Measurements from ENCODE around the gene SMARCA2.

Gene SMARCA2

DNA sequence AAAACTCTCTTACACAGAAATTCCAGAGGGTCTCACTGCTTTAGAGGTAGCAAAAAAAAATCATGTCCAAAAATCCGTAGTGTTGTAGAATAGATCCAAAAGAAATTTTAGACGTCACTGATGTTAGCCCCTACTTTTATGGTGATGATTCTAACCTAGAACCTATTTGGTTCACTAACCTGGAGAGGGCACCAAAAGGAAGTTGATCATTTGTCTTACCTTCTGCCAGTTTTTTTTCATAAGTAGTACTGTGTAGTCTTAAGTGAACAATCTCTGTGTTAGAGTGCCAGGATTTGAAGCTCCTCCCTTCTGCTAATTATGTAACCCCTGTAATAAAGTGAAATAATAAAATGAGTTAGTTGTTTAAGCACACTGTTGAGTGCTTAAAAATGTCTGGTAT lies 215.2 kb downstream of the SMARCA2 start:
- DNase-seq = no peak
- 100% methylated on average over 2 of the region's 2 CpGs for WGBS (ENCODE audit: insufficient coverage)

DNA sequence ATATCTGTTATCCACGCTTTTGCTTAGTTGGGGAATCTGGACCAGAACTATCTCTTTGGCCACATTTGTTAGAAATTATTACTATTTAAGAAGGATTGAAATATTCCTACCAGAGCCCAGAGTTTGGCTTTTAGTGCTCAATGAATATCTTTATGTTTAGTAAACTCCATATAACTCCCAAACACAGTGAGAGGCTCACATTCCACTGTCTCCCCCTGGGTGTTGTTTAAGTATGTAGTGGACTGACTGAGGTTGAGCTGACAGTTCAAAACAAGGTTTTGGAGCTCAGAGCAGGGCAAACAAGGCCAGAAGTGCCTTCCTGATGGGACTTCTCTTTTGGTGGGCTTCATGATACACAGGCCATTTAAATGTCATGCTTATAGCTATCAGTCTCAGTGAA lies 216.0 kb downstream of the SMARCA2 start:
- CTCF ChIA-PET = no interaction called here
- Histone ChIP-seq H3K27ac (ENCODE audit: insufficient read depth in 1 of 2, low read depth in 1 of 2, low read length in 2 of 2, poor library complexity in 1 of 2, severe bottlenecking in 2 of 2) (no peak overlapping the region), H3K27me3 (replicated peaks in 2 of 5; ENCODE audit: control insufficient read depth in 4 of 5, insufficient read depth in 5 of 5, low read length in 4 of 5) (no peaks in the 10 kb centered on the region), H3K4me1 (ENCODE audit: control extremely low read depth in 1 of 4, control insufficient read depth in 4 of 4, insufficient read depth in 4 of 4, low read length in 3 of 4) (peaks cover 7 to 19% (median 11%) of the 10 kb centered on the region in 4 experiments), H3K36me3 (ENCODE audit: control insufficient read depth in 4 of 4, insufficient read depth in 4 of 4, low read length in 3 of 4) (no peaks in the 10 kb centered on the region), H3K9me3 (ENCODE audit: control extremely low read depth in 1 of 5, control insufficient read depth in 4 of 5, insufficient read depth in 2 of 5, low read depth in 1 of 5, low read length in 4 of 5) (no peaks in the 10 kb centered on the region), H3K4me3 (ENCODE audit: control insufficient read depth in 1 of 7, extremely low read depth in 1 of 7, insufficient read depth in 4 of 7, low read depth in 2 of 7, low read length in 6 of 7) (no peak overlapping the region)
- WGBS (ENCODE audit: insufficient coverage) = no CpG with 5 or more reads among the region's 1 CpG
- no peak for DNase-seq
- POLR2A ChIA-PET = no interaction called here

More for the DNA sequence above, 215.2 kb downstream of the SMARCA2 start:
- Histone ChIP-seq H3K27me3 (replicated peaks in 2 of 5; ENCODE audit: control insufficient read depth in 4 of 5, insufficient read depth in 5 of 5, low read length in 4 of 5) (no peaks in the 10 kb centered on the region), H3K27ac (ENCODE audit: insufficient read depth in 1 of 2, low read depth in 1 of 2, low read length in 2 of 2, poor library complexity in 1 of 2, severe bottlenecking in 2 of 2) (no peak overlapping the region), H3K4me1 (ENCODE audit: control extremely low read depth in 1 of 4, control insufficient read depth in 4 of 4, insufficient read depth in 4 of 4, low read length in 3 of 4) (peaks cover 7 to 19% (median 11%) of the 10 kb centered on the region in 4 experiments), H3K9me3 (ENCODE audit: control extremely low read depth in 1 of 5, control insufficient read depth in 4 of 5, insufficient read depth in 2 of 5, low read depth in 1 of 5, low read length in 4 of 5) (no peaks in the 10 kb centered on the region), H3K4me3 (ENCODE audit: control insufficient read depth in 1 of 7, extremely low read depth in 1 of 7, insufficient read depth in 4 of 7, low read depth in 2 of 7, low read length in 6 of 7) (no peak overlapping the region), H3K36me3 (ENCODE audit: control insufficient read depth in 4 of 4, insufficient read depth in 4 of 4, low read length in 3 of 4) (no peaks in the 10 kb centered on the region)
- ChIA-PET CTCF (interaction anchor here (0.7 to 0.9 kb wide), 2 partner anchors 12 to 115 kb away, joined by 3 read pairs; no protein-coding TSS in a partner anchor), POLR2A (no interaction called here)

- WGBS (ENCODE audit: insufficient coverage) = 92% methylated on average over 1 of the region's 2 CpGs
- CTCF ChIA-PET = no interaction called here
Observed at GRCh38 chr9:2231829-2232228, 216.7 kb downstream of the SMARCA2 start.

DNA sequence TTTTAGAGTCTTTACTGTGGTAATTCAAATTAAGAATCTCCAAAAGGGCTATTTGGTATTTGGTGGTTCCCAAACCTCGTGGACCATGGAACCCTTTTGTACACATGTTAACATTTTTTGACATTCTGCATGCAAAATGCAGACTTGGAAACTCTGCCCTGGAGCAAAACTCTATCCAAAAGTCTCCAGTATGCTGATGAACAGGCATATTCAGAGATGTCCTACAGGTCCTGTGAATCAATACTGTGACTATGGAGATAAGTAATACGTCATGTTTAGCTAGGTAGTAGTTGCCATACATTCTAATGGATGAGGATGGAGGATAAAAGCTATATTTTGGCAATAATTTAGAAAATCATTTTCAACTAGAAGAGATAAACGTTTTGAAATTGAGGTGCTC lies 218.1 kb downstream of the SMARCA2 start:
- H3K9me3 ChIP-seq (ENCODE audit: control extremely low read depth in 1 of 5, control insufficient read depth in 4 of 5, insufficient read depth in 2 of 5, low read depth in 1 of 5, low read length in 4 of 5) = no peaks in the 10 kb centered on the region
- CTCF ChIA-PET = no interaction called here
- H3K4me3 ChIP-seq (ENCODE audit: control insufficient read depth in 1 of 7, extremely low read depth in 1 of 7, insufficient read depth in 4 of 7, low read depth in 2 of 7, low read length in 6 of 7) = no peak overlapping the region
- no peaks in the 10 kb centered on the region for H3K36me3 ChIP-seq (ENCODE audit: control insufficient read depth in 4 of 4, insufficient read depth in 4 of 4, low read length in 3 of 4)
- H3K27me3 ChIP-seq (replicated peaks in 2 of 5; ENCODE audit: control insufficient read depth in 4 of 5, insufficient read depth in 5 of 5, low read length in 4 of 5) = no peaks in the 10 kb centered on the region
- POLR2A ChIA-PET = no interaction called here
- H3K4me1 ChIP-seq (ENCODE audit: control extremely low read depth in 1 of 4, control insufficient read depth in 4 of 4, insufficient read depth in 4 of 4, low read length in 3 of 4) = peaks cover 7 to 13% (median 10%) of the 10 kb centered on the region in 4 experiments
- 88% methylated on average over 3 of the region's 3 CpGs for WGBS (ENCODE audit: insufficient coverage)
- no peak overlapping the region for H3K27ac ChIP-seq (ENCODE audit: insufficient read depth in 1 of 2, low read depth in 1 of 2, low read length in 2 of 2, poor library complexity in 1 of 2, severe bottlenecking in 2 of 2)
- no peak for DNase-seq

More at GRCh38 chr9:2231829-2232228, 216.7 kb downstream of the SMARCA2 start:
- Histone ChIP-seq H3K4me1 (ENCODE audit: control extremely low read depth in 1 of 4, control insufficient read depth in 4 of 4, insufficient read depth in 4 of 4, low read length in 3 of 4) (peaks cover 7 to 19% (median 11%) of the 10 kb centered on the region in 4 experiments), H3K27ac (ENCODE audit: insufficient read depth in 1 of 2, low read depth in 1 of 2, low read length in 2 of 2, poor library complexity in 1 of 2, severe bottlenecking in 2 of 2) (no peak overlapping the region), H3K4me3 (ENCODE audit: control insufficient read depth in 1 of 7, extremely low read depth in 1 of 7, insufficient read depth in 4 of 7, low read depth in 2 of 7, low read length in 6 of 7) (no peak overlapping the region), H3K27me3 (replicated peaks in 2 of 5; ENCODE audit: control insufficient read depth in 4 of 5, insufficient read depth in 5 of 5, low read length in 4 of 5) (no peaks in the 10 kb centered on the region), H3K9me3 (ENCODE audit: control extremely low read depth in 1 of 5, control insufficient read depth in 4 of 5, insufficient read depth in 2 of 5, low read depth in 1 of 5, low read length in 4 of 5) (no peaks in the 10 kb centered on the region), H3K36me3 (ENCODE audit: control insufficient read depth in 4 of 4, insufficient read depth in 4 of 4, low read length in 3 of 4) (no peaks in the 10 kb centered on the region)
- no peak for DNase-seq
- POLR2A ChIA-PET = no interaction called here

- H3K4me1 ChIP-seq (ENCODE audit: control extremely low read depth in 1 of 4, control insufficient read depth in 4 of 4, insufficient read depth in 4 of 4, low read length in 3 of 4) = peaks cover 0 to 3% (median 2%) of the 10 kb centered on the region in 4 experiments
- no peak for DNase-seq
- H3K4me3 ChIP-seq (ENCODE audit: control insufficient read depth in 1 of 7, extremely low read depth in 1 of 7, insufficient read depth in 4 of 7, low read depth in 2 of 7, low read length in 6 of 7) = no peak overlapping the region
- H3K27ac ChIP-seq (ENCODE audit: insufficient read depth in 1 of 2, low read depth in 1 of 2, low read length in 2 of 2, poor library complexity in 1 of 2, severe bottlenecking in 2 of 2) = no peak overlapping the region
- ChIA-PET CTCF (no interaction called here), POLR2A (no interaction called here)
- no peaks in the 10 kb centered on the region for H3K9me3 ChIP-seq (ENCODE audit: control extremely low read depth in 1 of 5, control insufficient read depth in 4 of 5, insufficient read depth in 2 of 5, low read depth in 1 of 5, low read length in 4 of 5)
- no peaks in the 10 kb centered on the region for H3K36me3 ChIP-seq (ENCODE audit: control insufficient read depth in 4 of 4, insufficient read depth in 4 of 4, low read length in 3 of 4)
- H3K27me3 ChIP-seq (replicated peaks in 2 of 5; ENCODE audit: control insufficient read depth in 4 of 5, insufficient read depth in 5 of 5, low read length in 4 of 5) = no peaks in the 10 kb centered on the region
- 98% methylated on average over 5 of the region's 5 CpGs for WGBS (ENCODE audit: insufficient coverage)
Observed at GRCh38 chr9:2234371-2234893, 219.3 kb downstream of the SMARCA2 start.

GRCh38 chr9:2235623-2236022 lies 220.5 kb downstream of the SMARCA2 start:
- CTCF ChIA-PET = no interaction called here
- 96% methylated on average over 5 of the region's 5 CpGs for WGBS (ENCODE audit: insufficient coverage)

GRCh38 chr9:2236850-2237249 lies 221.7 kb downstream of the SMARCA2 start:
- peaks cover 0 to 6% (median 5%) of the 10 kb centered on the region in 4 experiments for H3K4me1 ChIP-seq (ENCODE audit: control extremely low read depth in 1 of 4, control insufficient read depth in 4 of 4, insufficient read depth in 4 of 4, low read length in 3 of 4)
- H3K9me3 ChIP-seq (ENCODE audit: control extremely low read depth in 1 of 5, control insufficient read depth in 4 of 5, insufficient read depth in 2 of 5, low read depth in 1 of 5, low read length in 4 of 5) = no peaks in the 10 kb centered on the region
- POLR2A ChIA-PET = no interaction called here
- no peak overlapping the region for H3K27ac ChIP-seq (ENCODE audit: insufficient read depth in 1 of 2, low read depth in 1 of 2, low read length in 2 of 2, poor library complexity in 1 of 2, severe bottlenecking in 2 of 2)
- H3K4me3 ChIP-seq (ENCODE audit: control insufficient read depth in 1 of 7, extremely low read depth in 1 of 7, insufficient read depth in 4 of 7, low read depth in 2 of 7, low read length in 6 of 7) = no peak overlapping the region
- DNase-seq = no peak
- H3K27me3 ChIP-seq (replicated peaks in 2 of 5; ENCODE audit: control insufficient read depth in 4 of 5, insufficient read depth in 5 of 5, low read length in 4 of 5) = no peaks in the 10 kb centered on the region
- no peaks in the 10 kb centered on the region for H3K36me3 ChIP-seq (ENCODE audit: control insufficient read depth in 4 of 4, insufficient read depth in 4 of 4, low read length in 3 of 4)
- CTCF ChIA-PET = no interaction called here
- 88% methylated on average over 1 of the region's 3 CpGs for WGBS (ENCODE audit: insufficient coverage)

More at GRCh38 chr9:2235623-2236022, 220.5 kb downstream of the SMARCA2 start:
- Histone ChIP-seq H3K4me1 (ENCODE audit: control extremely low read depth in 1 of 4, control insufficient read depth in 4 of 4, insufficient read depth in 4 of 4, low read length in 3 of 4) (no peaks in the 10 kb centered on the region), H3K9me3 (ENCODE audit: control extremely low read depth in 1 of 5, control insufficient read depth in 4 of 5, insufficient read depth in 2 of 5, low read depth in 1 of 5, low read length in 4 of 5) (no peaks in the 10 kb centered on the region), H3K4me3 (ENCODE audit: control insufficient read depth in 1 of 7, extremely low read depth in 1 of 7, insufficient read depth in 4 of 7, low read depth in 2 of 7, low read length in 6 of 7) (no peak overlapping the region), H3K27me3 (replicated peaks in 2 of 5; ENCODE audit: control insufficient read depth in 4 of 5, insufficient read depth in 5 of 5, low read length in 4 of 5) (no peaks in the 10 kb centered on the region), H3K27ac (ENCODE audit: insufficient read depth in 1 of 2, low read depth in 1 of 2, low read length in 2 of 2, poor library complexity in 1 of 2, severe bottlenecking in 2 of 2) (no peak overlapping the region), H3K36me3 (ENCODE audit: control insufficient read depth in 4 of 4, insufficient read depth in 4 of 4, low read length in 3 of 4) (no peaks in the 10 kb centered on the region)
- DNase-seq = no peak
- POLR2A ChIA-PET = no interaction called here
